ENCODE measurements around the gene FREY1. TPM values are rescaled to one million over a fixed set of nuclear protein-coding genes. Genes with fewer than 3 reads are reported as not detected.

Gene FREY1, protein sequence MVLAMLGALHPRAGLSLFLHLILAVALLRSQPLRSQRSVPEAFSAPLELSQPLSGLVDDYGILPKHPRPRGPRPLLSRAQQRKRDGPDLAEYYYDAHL
- 0.35 to 0.70 TPM (median 0.45 TPM) in 5 replicates for total RNA-seq (2022; extraction: Qiagen RNA extraction; ENCODE audit: low read depth)

DNA sequence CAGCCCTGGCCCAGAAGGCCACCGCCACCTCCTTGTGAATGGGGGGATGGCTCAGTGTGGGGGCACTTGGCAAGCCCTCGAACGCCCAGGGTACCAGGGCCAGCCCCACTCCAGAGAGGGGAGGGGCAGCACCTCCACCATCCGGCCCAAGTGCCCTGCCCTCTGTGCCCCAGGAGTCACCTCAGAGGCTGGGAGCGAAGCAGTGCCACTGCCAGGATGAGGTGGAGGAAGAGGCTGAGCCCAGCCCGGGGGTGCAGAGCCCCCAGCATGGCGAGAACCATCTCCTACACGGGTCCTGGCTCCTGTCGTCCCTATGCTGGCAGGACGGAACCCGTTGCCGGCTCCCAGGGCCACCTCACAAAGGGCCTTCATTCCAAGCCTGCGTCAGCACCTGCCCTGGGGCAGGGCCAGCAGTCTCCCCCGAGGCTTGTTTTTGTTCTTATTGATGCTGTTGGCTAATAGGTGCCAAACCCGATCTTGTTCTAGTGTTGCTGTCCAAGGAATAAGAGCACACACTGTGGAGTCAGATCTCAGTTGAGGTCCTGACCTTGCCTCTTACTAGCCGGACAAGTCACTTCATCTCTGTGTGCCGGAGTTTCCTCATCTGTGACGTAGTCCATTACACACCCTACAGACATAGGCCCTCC, at the start of gene FREY1:
TSS of gene FREY1 (minus strand) at position 307 of the 647 bp plus-strand sequence. CDS start at position 281, 26 bp downstream.

DNA sequence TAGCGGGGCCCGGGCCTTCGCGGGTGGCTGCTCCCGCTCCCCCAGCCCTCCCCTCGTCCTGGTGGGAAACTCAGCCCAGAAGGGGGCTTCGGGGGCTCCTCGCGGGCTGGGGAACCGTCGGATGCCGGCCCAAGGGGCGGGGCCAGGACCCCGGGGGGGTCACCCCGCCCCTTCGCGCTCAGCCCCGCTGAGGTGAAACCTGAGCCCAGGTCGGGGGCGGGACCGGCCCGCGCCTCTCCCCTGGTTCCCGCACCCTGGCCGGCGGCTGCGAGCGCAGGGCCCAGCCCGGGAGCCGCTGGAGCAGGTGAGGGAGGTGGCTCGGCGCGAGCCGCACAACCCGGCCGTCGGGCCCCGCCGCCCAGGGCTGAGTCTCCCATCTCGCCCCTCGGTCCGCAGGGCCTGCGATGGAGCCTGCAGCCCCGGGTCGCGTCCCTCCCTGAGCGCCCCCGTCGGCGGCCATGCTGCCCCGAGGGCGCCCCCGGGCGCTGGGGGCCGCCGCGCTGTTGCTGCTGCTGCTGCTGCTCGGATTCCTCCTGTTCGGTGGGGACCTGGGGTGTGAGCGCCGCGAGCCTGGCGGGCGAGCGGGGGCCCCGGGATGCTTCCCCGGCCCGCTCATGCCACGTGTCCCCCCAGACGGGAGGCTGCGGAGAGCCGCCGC, 15.5 kb upstream of the FREY1 start, which contains the start of gene LARGE2:
TSS of gene LARGE2 (plus strand) at position 232 of the 658 bp plus-strand sequence. CDS start at position 459, 227 bp downstream.

DNA sequence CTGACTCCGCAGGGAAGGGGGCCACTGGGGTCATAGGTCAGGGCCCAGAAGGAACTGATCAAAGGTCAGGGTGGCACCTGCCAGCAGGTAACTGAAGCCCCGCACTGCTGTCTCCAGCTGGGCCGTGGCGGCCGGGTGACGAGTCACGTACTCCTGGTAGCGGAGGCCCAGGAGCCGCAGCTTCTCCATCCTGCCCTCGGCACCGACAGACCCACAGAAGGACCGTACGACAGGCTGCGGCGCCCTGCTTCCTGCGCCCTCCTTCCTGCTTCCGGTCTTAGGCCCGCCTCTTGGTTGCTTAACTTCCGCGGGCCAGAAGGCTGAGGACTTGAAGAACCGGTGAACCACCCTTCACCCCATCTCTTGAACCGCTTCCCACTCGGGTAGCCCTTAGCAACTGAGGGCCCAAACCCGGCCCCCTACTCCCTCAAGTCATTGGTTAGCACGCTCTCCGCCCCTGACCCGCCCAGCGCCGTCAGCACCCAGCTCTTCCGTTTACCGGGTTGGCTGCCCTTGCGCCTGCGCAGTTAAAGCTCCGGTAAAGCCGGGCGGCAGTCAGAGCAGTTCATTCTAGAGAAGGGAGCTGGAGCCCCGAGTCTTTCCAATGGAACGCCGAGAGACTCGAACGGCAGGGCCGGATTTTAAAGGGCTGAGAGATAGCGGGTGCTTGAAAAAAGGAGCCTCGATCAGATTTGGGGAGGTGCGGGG, 10.7 kb upstream of the FREY1 start, which contains the start of gene PEX16:
TSS of gene PEX16 (minus strand) at position 255 of the 708 bp plus-strand sequence. CDS start at position 189, 66 bp downstream.

GRCh38 chr11:45885274-45885920, 21.7 kb downstream of the FREY1 start, which contains the start of gene MAPK8IP1:
TSS of gene MAPK8IP1 (plus strand) at chr11:45885651. CDS start at chr11:45885821, 170 bp downstream.

Other genes starting within 250 kb of the FREY1 start
- 0.90 to 1.8 TPM (median 1.4 TPM) in 5 replicates for gene CHST1, start 241.6 kb downstream of the FREY1 start, total RNA-seq (2022; extraction: Qiagen RNA extraction; ENCODE audit: low read depth)
- gene SLC35C1, start 102.1 kb downstream of the FREY1 start, total RNA-seq (2022; extraction: Qiagen RNA extraction; ENCODE audit: low read depth): 28.2 to 31.8 TPM (median 29.5 TPM) in 5 replicates
- 2.9 to 4.0 TPM (median 3.3 TPM) in 5 replicates for gene CRY2, start 59.8 kb downstream of the FREY1 start, total RNA-seq (2022; extraction: Qiagen RNA extraction; ENCODE audit: low read depth)
- gene MAPK8IP1, start 21.6 kb downstream of the FREY1 start, total RNA-seq (2022; extraction: Qiagen RNA extraction; ENCODE audit: low read depth): 5.6 to 6.9 TPM (median 6.2 TPM) in 5 replicates
- gene PEX16, start 10.6 kb upstream of the FREY1 start, total RNA-seq (2022; extraction: Qiagen RNA extraction; ENCODE audit: low read depth): 15.5 to 19.4 TPM (median 17.0 TPM) in 5 replicates
- gene LARGE2, start 15.4 kb upstream of the FREY1 start, total RNA-seq (2022; extraction: Qiagen RNA extraction; ENCODE audit: low read depth): 1.5 to 3.4 TPM (median 2.5 TPM) in 5 replicates
- gene PHF21A, start 214.2 kb upstream of the FREY1 start, total RNA-seq (2022; extraction: Qiagen RNA extraction; ENCODE audit: low read depth): 10.5 to 15.2 TPM (median 13.3 TPM) in 5 replicates